GM12872 (cell line): ENCODE data around the gene PPFIBP1.

ENCODE experiments used
- CTCF ChIP-seq: IDR thresholded peaks from 3 replicates; pipeline ENCODE4 v1.5.1; 2011; ENCODE audit warnings: low read depth, mild to moderate bottlenecking, low read length, moderate library complexity; ENCODE audit not compliant: insufficient read depth

Gene PPFIBP1

GRCh38 chr12:27652174-27652763, 128.3 kb downstream of the PPFIBP1 start:
- peak; percentile 81 for TF ChIP-seq CTCF

GRCh38 chr12:27653661-27654060, 129.7 kb downstream of the PPFIBP1 start:
- TF ChIP-seq CTCF = no peak

GRCh38 chr12:27657296-27657695, 133.3 kb downstream of the PPFIBP1 start:
- TF ChIP-seq CTCF = no peak

GRCh38 chr12:27665704-27666103, 141.7 kb downstream of the PPFIBP1 start:
- TF ChIP-seq CTCF = no peak

- TF ChIP-seq CTCF = no peak
Observed at GRCh38 chr12:27666510-27666909, 142.5 kb downstream of the PPFIBP1 start.

- TF ChIP-seq CTCF = no peak
Observed at GRCh38 chr12:27667540-27667939, 143.5 kb downstream of the PPFIBP1 start.

GRCh38 chr12:27672051-27672450, 148.0 kb downstream of the PPFIBP1 start:
- TF ChIP-seq CTCF = no peak
